Epithelial cell of prostate (primary cell): Measurements from ENCODE around the gene GKN1.
A peak's percentile ranks its signal among the peaks of the same experiment; 100 is the strongest.

Source experiments
- DNase-seq: peaks from one replicate; pipeline ENCODE4 v3.0.0-alpha.2; 2011; ENCODE audit warnings: low read depth, low spot score
- H3K27ac ChIP-seq: fragments of 450-650 bp; 2 replicates; pipeline ENCODE4 v1.5.1; 2017; ENCODE audit warnings: mild to moderate bottlenecking

The GKN1 gene

GRCh38 chr2:68974251-68974650 is at the start of gene GKN1:
GKN1 (plus strand) TSS chr2:68974636; CDS start chr2:68974678, 42 bp downstream.
- H3K27ac ChIP-seq, result no peak within 1 kb of the TSS

GRCh38 chr2:68925295-68925896 is 49.0 kb upstream of the GKN1 start:
- no peak for DNase-seq
- no peak overlapping the region for H3K27ac ChIP-seq

More at GRCh38 chr2:68974251-68974650, at the start of gene GKN1:
- DNase-seq, result peak; percentile 33

- no peak for DNase-seq
- H3K27ac ChIP-seq, result no peak overlapping the region
Observed at GRCh38 chr2:68926796-68927195, 47.6 kb upstream of the GKN1 start.

GRCh38 chr2:68931149-68931711 is 43.2 kb upstream of the GKN1 start:
- no peak overlapping the region for H3K27ac ChIP-seq
- no peak for DNase-seq

GRCh38 chr2:68931799-68932198 is 42.6 kb upstream of the GKN1 start:
- DNase-seq, result no peak
- H3K27ac ChIP-seq, result no peak overlapping the region

- no peak overlapping the region for H3K27ac ChIP-seq
- DNase-seq, result no peak
Observed at GRCh38 chr2:68932402-68932801, 42.0 kb upstream of the GKN1 start.

GRCh38 chr2:68934021-68934420 is 40.4 kb upstream of the GKN1 start:
- H3K27ac ChIP-seq, result no peak overlapping the region
- DNase-seq, result no peak

- H3K27ac ChIP-seq, result no peak overlapping the region
- no peak for DNase-seq
Observed at GRCh38 chr2:68935471-68935870, 39.0 kb upstream of the GKN1 start.

GRCh38 chr2:68936427-68936826 is 38.0 kb upstream of the GKN1 start:
- H3K27ac ChIP-seq, result peak overlapping the region; percentile 74
- DNase-seq, result peak; percentile 61

- peak overlapping the region; percentile 74 for H3K27ac ChIP-seq
- DNase-seq, result no peak
Observed at GRCh38 chr2:68936889-68937288, 37.5 kb upstream of the GKN1 start.

GRCh38 chr2:68937346-68938055 is 36.9 kb upstream of the GKN1 start:
- no peak for DNase-seq
- peak overlapping the region; percentile 74 for H3K27ac ChIP-seq

GRCh38 chr2:68938938-68939337 is 35.5 kb upstream of the GKN1 start:
- H3K27ac ChIP-seq, result no peak overlapping the region
- DNase-seq, result no peak

GRCh38 chr2:68939962-68940361 is 34.5 kb upstream of the GKN1 start:
- H3K27ac ChIP-seq, result no peak overlapping the region

GRCh38 chr2:68940369-68940768 is 34.1 kb upstream of the GKN1 start:
- DNase-seq, result no peak

More at GRCh38 chr2:68939962-68940361, 34.5 kb upstream of the GKN1 start:
- DNase-seq, result no peak

GRCh38 chr2:68942827-68943226 is 31.6 kb upstream of the GKN1 start:
- no peak overlapping the region for H3K27ac ChIP-seq
- no peak for DNase-seq

More at GRCh38 chr2:68940369-68940768, 34.1 kb upstream of the GKN1 start:
- no peak overlapping the region for H3K27ac ChIP-seq

- H3K27ac ChIP-seq, result no peak overlapping the region
- no peak for DNase-seq
Observed at GRCh38 chr2:68943581-68944568, 30.6 kb upstream of the GKN1 start.

GRCh38 chr2:68946117-68946516 is 28.3 kb upstream of the GKN1 start:
- DNase-seq, result no peak

GRCh38 chr2:68948710-68949109 is 25.7 kb upstream of the GKN1 start:
- H3K27ac ChIP-seq, result no peak overlapping the region
- DNase-seq, result no peak

More at GRCh38 chr2:68946117-68946516, 28.3 kb upstream of the GKN1 start:
- no peak overlapping the region for H3K27ac ChIP-seq

GRCh38 chr2:68951899-68952298 is 22.5 kb upstream of the GKN1 start:
- no peak for DNase-seq
- H3K27ac ChIP-seq, result no peak overlapping the region

- no peak for DNase-seq
Observed at GRCh38 chr2:68952887-68953521, 21.4 kb upstream of the GKN1 start, which contains the start of gene GKN2. GKN2 (minus strand) TSS chr2:68952893; CDS start chr2:68952861, 32 bp downstream.

More at GRCh38 chr2:68952887-68953521, 21.4 kb upstream of the GKN1 start, which contains the start of gene GKN2:
- H3K27ac ChIP-seq, result no peak within 1 kb of the TSS
